NB4 (cell line): ENCODE results near the gene DCP1B.

Experiments used
- CTCF ChIP-seq: IDR thresholded peaks from one replicate; pipeline ENCODE4 v1.5.1; 2012; ENCODE audit warnings: low read depth, low read length
- POLR2A ChIP-seq: IDR thresholded peaks from 2 replicates; pipeline ENCODE4 v1.6.1; 2011; ENCODE audit warnings: mild to moderate bottlenecking; ENCODE audit not compliant: insufficient read length; ENCODE audit errors: extremely low read depth

GRCh38 chr12:1917172-1918070 lies 86.8 kb downstream of the DCP1B start:
- TF ChIP-seq POLR2A: peak; percentile 19
- TF ChIP-seq CTCF: no peak
